Smooth muscle cell (in vitro differentiated cells): ENCODE data around the gene PHKA2. TPM values are rescaled to one million over a fixed set of nuclear protein-coding genes. Genes with fewer than 3 reads are reported as not detected.

Experiments
- DNase-seq: peaks from one replicate; lab custom pipeline; 2025; ENCODE audit not compliant: unreplicated experiment; lab: John Stamatoyannopoulos, UW
- H2AFZ ChIP-seq: fragments of 200-600 bp; sonication (generic); 2 replicates; pipeline ENCODE4 v1.6.0; 2016; ENCODE audit warnings: antibody characterized with exemption, low read depth, mild to moderate bottlenecking
- H3F3A ChIP-seq: fragments of 200-600 bp; sonication (generic); 2 replicates; pipeline ENCODE4 v1.6.0; 2017; ENCODE audit warnings: antibody characterized with exemption, low read depth
- H3K27ac ChIP-seq: fragments of 200-600 bp; sonication (generic); 2 replicates; pipeline ENCODE4 v1.5.1; 2016; ENCODE audit warnings: low read depth, mild to moderate bottlenecking
- H3K27me3 ChIP-seq: fragments of 200-600 bp; sonication (generic); 2 replicates; pipeline ENCODE4 v1.6.1; 2016; ENCODE audit warnings: low read depth, mild to moderate bottlenecking
- H3K36me3 ChIP-seq: fragments of 200-600 bp; sonication (generic); 2 replicates; pipeline ENCODE4 v1.5.1; 2016; ENCODE audit warnings: low read depth
- H3K4me1 ChIP-seq: fragments of 200-600 bp; sonication (generic); 2 replicates; pipeline ENCODE4 v1.5.1; 2016; ENCODE audit warnings: low read depth
- H3K4me2 ChIP-seq: fragments of 200-600 bp; sonication (generic); 2 replicates; pipeline ENCODE4 v1.6.0; 2016; ENCODE audit warnings: mild to moderate bottlenecking
- H3K4me3 ChIP-seq: fragments of 200-600 bp; sonication (generic); 2 replicates; pipeline ENCODE4 v1.5.1; 2016; ENCODE audit warnings: mild to moderate bottlenecking
- H3K79me2 ChIP-seq: fragments of 200-600 bp; sonication (generic); 2 replicates; pipeline ENCODE4 v1.6.0; 2016; ENCODE audit warnings: low read depth, mild to moderate bottlenecking
- H3K9ac ChIP-seq: fragments of 200-600 bp; sonication (generic); 2 replicates; pipeline ENCODE4 v1.6.0; 2016; ENCODE audit warnings: low read depth
- H3K9me3 ChIP-seq: fragments of 200-600 bp; sonication (generic); replicated peaks from 2 replicates; pipeline ENCODE4 v1.5.1; 2016; ENCODE audit warnings: low read depth
- H4K20me1 ChIP-seq: fragments of 200-600 bp; sonication (generic); 2 replicates; pipeline ENCODE4 v1.6.0; 2016; ENCODE audit warnings: low read depth
- WGBS: methylation state at CpG from one replicate; pipeline ENCODE4 v1.1.7; 2016; ENCODE audit warnings: low lambda C conversion rate; 5-methylcytosine and 5-hydroxymethylcytosine counted together
- polyA plus RNA-seq: library from polyadenylated mRNA; unstranded; fragments of >200 nt; fragmentation: Nextera tagmentation; extraction: Ambion mirVana; gene quantifications from 2 replicates; pipeline ENCODE4 v1.2.1, GENCODE V29; 2016
- total RNA-seq: library from RNA; depleted of rRNA; stranded (reverse); fragments of >200 nt; gene quantifications from 2 replicates; pipeline ENCODE4 v1.2.3, GENCODE V29; 2014
- TF ChIP-seq, protein P1 (sequence below): fragments of 200-600 bp; sonication (generic); IDR thresholded peaks from 2 replicates; pipeline ENCODE4 v1.5.1; 2017; ENCODE audit warnings: borderline replicate concordance, mild to moderate bottlenecking, antibody characterized with exemption; ENCODE audit not compliant: insufficient read depth, poor library complexity, severe bottlenecking

PHKA2 gene
- total and polyA plus RNA-seq, 2 experiments from 2014 or later = 7.3 to 22.7 TPM

DNA sequence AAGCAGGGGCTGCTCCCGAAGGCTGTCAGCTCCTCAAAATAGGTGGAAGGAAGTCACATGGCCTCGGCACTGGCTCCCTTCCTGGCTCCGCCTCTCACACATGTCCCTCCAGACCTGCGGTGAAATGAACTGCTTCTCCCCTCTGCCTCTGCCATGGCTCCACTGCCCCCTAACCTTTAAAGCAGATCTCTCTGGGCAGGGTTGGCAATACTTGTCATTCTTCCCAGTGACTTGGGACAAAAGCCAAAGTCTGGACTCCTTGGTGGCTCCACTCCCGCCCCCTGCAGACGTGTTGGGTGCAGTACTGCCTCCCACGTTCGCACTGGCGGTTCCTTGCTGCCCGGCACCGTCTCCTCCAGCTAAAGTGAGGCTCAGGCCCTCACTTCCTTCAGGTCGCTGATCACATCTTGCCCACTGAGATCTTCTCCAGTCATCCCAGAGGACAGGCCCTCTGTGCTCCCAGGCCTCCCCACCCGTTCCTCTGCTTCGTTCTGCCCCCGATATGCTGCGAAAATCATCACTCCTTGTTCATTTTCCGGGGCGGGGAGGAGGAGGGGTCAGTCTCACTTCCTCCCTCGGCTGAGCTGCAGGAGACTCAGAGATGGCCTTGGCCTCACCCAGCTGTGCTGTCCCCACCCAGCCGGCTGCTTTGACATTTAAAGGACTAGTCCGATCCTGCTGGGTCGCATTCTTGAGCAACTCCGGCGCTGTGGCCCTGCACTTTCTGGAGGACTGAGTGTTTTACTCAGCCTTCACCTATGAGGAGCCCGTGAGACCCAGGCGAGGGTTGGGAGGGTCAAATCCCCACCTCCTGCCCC lies 97.4 kb downstream of the PHKA2 start:
- Histone ChIP-seq H3K9me3 (no peaks in the 10 kb centered on the region), H2AFZ (peak overlapping the region; percentile 56), H3K27ac (peak overlapping the region; percentile 42), H3K36me3 (no peaks in the 10 kb centered on the region), H3K9ac (no peak overlapping the region), H3K79me2 (no peaks in the 10 kb centered on the region), H3K27me3 (no peaks in the 10 kb centered on the region), H3K4me2 (peak overlapping the region; percentile 82), H3K4me3 (peak overlapping the region; percentile 34), H3K4me1 (peaks cover 4% of the 10 kb centered on the region), H3F3A (no peaks in the 10 kb centered on the region), H4K20me1 (no peaks in the 10 kb centered on the region)
- WGBS = 38% methylated on average over 26 of the region's 26 CpGs
- TF ChIP-seq, protein P1, sequence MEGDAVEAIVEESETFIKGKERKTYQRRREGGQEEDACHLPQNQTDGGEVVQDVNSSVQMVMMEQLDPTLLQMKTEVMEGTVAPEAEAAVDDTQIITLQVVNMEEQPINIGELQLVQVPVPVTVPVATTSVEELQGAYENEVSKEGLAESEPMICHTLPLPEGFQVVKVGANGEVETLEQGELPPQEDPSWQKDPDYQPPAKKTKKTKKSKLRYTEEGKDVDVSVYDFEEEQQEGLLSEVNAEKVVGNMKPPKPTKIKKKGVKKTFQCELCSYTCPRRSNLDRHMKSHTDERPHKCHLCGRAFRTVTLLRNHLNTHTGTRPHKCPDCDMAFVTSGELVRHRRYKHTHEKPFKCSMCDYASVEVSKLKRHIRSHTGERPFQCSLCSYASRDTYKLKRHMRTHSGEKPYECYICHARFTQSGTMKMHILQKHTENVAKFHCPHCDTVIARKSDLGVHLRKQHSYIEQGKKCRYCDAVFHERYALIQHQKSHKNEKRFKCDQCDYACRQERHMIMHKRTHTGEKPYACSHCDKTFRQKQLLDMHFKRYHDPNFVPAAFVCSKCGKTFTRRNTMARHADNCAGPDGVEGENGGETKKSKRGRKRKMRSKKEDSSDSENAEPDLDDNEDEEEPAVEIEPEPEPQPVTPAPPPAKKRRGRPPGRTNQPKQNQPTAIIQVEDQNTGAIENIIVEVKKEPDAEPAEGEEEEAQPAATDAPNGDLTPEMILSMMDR = peak; percentile 42
- peak; percentile 34 for DNase-seq

DNA sequence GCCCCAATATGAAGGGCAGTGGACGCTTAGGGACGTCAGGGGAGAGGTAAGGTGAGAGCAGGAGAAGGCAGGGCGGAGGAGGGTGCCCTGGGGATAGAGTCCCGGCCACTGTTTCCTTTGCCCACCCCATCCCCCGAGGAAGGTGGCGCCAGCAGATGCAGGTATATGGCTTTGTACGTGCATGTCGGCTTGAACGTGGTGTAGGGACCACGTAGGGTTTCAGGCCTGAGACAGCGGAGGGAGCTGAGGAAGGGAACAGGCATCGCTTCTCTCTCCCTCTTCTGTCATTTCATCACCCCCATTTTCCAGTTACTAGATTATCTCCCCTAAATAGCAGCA lies 97.9 kb downstream of the PHKA2 start:
- H3F3A ChIP-seq = no peaks in the 10 kb centered on the region
- H3K27ac ChIP-seq = peak overlapping the region; percentile 42
- no peaks in the 10 kb centered on the region for H3K36me3 ChIP-seq
- peak overlapping the region; percentile 34 for H3K4me3 ChIP-seq
- 71% methylated on average over 12 of the region's 12 CpGs for WGBS
- H3K27me3 ChIP-seq = no peaks in the 10 kb centered on the region
- H3K4me1 ChIP-seq = peaks cover 4% of the 10 kb centered on the region
- peak overlapping the region; percentile 56 for H2AFZ ChIP-seq
- H3K9ac ChIP-seq = no peak overlapping the region
- no peak for DNase-seq
- H3K4me2 ChIP-seq = peak overlapping the region; percentile 82
- H3K9me3 ChIP-seq = no peaks in the 10 kb centered on the region
- no peaks in the 10 kb centered on the region for H3K79me2 ChIP-seq
- TF ChIP-seq, protein P1 = no peak
- no peaks in the 10 kb centered on the region for H4K20me1 ChIP-seq

DNA sequence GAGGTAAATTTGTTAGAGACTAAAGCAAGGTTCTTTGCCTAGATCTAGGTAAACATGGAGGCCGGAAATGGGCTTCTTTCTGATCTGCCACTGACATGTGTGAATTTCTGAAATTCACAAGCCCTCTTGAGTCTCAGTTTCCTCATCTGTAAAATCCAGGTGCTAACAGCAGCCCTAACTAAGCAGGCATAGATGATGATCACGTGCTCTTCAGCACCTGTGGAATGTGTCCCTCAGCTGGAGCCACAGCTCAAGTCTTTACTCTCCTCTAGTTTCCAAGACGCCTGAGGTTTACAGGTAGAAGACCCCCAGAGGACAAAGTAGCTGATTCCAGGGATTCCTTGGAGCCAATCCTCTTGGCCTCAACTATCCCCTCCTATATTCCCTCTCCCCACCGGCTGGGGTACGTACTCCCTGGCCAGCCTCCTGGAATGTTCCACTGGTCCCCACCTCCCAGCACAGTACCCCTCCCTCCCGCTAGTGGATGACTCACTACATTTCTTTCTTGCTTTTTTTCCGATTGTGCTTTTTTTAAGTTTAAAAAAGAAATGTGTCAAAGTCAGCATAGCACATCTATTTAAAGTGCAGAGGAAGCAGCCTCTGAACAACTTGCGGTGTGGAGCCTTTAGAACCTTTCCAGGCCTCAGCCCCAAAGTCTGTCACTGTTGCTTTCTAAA lies 98.4 kb downstream of the PHKA2 start:
- Histone ChIP-seq H3K4me3 (peak overlapping the region; percentile 34), H2AFZ (no peak overlapping the region), H3K36me3 (no peaks in the 10 kb centered on the region), H3F3A (no peaks in the 10 kb centered on the region), H4K20me1 (no peaks in the 10 kb centered on the region), H3K79me2 (no peaks in the 10 kb centered on the region), H3K27me3 (no peaks in the 10 kb centered on the region), H3K4me2 (peak overlapping the region; percentile 82), H3K9ac (no peak overlapping the region), H3K9me3 (no peaks in the 10 kb centered on the region), H3K4me1 (peaks cover 4% of the 10 kb centered on the region), H3K27ac (peak overlapping the region; percentile 42)
- no peak for DNase-seq
- WGBS = 61% methylated on average over 8 of the region's 8 CpGs
- TF ChIP-seq, protein P1 = no peak
